GM18861 (cell line): ENCODE data around the gene PFKFB1.
"Not testable (repeated sequence)": the region's sequence is repeated elsewhere in the genome, so short reads cannot be mapped to it uniquely, and the experiment has no call there.

Source experiments
- ATAC-seq: cut with Tn5 transposase; IDR thresholded peaks from one replicate; pipeline ENCODE4 v1.9.1; 2021; ENCODE audit not compliant: unreplicated experiment

PFKFB1 gene

GRCh38 chrX:54994668-54995351, 822 bp upstream of the PFKFB1 start:
- ATAC-seq, result no peak

GRCh38 chrX:54992911-54993622, 921 bp downstream of the PFKFB1 start:
- no peak for ATAC-seq

DNA sequence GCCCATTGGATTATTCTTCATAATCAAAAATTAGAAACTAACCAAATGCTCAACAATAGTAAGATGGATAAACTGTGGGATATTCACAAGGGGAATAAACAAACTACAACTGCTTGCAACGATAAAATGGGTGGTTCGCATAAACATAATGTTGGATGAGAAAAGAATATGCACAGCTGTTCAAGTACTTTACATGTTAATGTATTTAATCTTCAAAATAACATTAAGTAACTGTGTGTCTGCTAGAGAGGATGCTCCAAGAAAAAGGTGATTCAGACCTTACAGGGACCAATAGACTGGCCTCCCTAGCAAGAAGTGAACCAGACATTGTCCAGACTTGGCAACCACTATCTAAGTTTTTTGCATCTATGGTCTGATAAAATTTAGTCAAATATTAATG, 2.3 kb downstream of the PFKFB1 start:
- no peak for ATAC-seq

DNA sequence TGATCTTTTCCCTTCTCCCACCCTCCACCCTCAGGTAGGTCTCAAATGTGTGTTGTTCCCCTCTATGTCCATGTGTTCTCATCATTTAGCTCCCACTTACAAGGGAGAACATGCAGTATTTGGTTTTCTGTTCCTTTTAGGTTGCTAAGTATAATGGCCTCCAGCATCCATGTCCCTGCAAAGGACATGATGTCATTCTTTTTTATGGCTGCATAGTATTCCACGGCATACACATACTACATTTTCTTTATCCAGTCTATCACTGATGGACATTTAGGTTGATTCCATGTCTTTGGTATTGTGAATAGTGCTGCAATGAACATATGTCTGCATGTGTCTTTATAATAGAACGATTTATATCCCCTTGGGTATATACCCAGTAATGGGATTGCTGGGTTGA, 10.7 kb downstream of the PFKFB1 start:
- ATAC-seq, result not testable (repeated sequence)

- ATAC-seq, result no peak
Observed at GRCh38 chrX:54980334-54980733, 13.7 kb downstream of the PFKFB1 start.

DNA sequence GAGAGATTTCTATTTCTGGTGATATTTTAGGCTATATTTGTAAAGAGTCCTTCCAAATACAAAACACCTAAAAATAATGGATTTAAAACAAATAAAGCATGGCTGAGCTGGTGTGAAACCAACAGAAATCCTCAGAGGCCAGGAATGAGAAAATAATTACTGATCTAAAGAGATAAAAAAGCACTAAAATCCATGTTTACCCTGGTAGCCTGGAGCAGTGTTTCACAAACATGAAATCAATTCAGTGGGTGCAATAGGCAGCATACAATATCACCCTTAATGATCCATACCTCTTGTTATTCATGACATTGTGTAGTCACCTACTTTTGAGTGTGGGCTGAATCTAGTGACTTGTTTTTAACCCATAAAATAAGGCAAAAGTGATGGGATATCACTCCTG, 14.6 kb downstream of the PFKFB1 start:
- ATAC-seq, result no peak

DNA sequence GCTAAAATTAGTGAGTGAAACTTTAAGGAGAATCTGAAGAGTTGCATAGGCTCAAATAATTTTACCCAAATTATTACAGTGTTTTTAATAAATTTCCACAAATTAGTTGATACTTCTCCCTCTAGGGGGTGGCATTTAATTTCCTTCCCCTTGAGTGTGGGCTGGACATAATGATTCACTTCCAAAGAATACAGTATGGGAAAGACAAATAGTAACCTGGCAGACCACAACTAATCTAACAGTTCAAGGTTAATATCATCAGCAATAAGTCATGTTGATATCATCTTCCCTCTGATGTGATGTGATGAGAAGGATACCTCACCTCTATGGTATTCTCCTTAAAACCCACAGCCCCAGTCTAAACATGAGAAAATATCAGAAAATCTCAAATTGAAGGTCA, 15.5 kb downstream of the PFKFB1 start:
- ATAC-seq, result no peak

DNA sequence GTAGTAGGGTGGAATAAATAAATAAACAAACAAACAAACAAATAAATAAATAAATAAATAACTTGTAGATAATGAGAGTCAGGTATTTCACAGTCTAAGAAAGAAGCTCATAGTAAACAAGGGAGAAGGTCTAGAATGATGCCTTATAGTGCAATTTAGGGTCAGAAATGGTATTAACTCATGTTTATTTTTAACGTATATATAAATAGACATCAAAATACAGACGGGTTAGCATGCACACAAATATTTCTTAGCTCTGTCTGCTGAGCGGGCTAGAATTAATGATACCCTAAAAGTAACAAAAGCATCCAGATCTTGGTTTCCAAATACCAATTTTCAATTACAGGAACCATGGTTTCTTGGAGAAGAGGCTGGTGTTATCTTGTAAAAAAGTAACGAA, 16.6 kb downstream of the PFKFB1 start:
- ATAC-seq, result no peak

DNA sequence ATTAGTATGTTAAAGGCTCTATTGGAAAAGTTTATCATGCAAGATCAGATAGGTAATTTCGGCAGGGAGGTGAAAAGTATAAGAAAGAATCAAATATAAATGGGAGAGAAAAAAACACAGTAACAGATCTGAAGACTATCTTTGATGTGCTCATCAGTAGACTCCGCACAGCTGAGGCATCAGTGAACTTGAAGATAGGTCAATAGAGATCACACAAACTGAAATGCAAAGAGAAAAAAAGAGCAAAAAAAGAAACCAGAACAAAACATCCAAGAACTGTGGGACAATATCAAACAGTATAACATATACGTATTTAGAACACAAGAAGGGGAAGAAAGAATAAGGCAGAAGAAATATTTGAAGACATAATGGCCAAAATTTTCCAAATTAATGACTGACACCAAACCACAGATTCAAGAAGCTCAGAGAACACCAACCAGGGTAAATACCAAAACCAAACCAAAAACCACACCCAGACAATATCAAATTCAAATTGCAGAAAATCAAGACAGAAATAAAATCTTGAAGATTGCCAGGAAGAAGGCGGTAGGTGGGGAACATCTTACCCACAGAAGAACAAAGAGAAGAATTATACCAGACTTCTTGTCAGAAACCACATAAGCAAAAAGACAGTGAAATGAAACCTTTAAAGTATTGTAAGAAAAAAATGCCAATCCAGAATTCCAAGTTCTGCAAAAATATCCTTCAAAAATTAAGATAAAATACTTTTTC, 29.1 kb downstream of the PFKFB1 start:
- no peak for ATAC-seq

- ATAC-seq, result no peak
Observed at GRCh38 chrX:54961750-54962149, 32.2 kb downstream of the PFKFB1 start.

DNA sequence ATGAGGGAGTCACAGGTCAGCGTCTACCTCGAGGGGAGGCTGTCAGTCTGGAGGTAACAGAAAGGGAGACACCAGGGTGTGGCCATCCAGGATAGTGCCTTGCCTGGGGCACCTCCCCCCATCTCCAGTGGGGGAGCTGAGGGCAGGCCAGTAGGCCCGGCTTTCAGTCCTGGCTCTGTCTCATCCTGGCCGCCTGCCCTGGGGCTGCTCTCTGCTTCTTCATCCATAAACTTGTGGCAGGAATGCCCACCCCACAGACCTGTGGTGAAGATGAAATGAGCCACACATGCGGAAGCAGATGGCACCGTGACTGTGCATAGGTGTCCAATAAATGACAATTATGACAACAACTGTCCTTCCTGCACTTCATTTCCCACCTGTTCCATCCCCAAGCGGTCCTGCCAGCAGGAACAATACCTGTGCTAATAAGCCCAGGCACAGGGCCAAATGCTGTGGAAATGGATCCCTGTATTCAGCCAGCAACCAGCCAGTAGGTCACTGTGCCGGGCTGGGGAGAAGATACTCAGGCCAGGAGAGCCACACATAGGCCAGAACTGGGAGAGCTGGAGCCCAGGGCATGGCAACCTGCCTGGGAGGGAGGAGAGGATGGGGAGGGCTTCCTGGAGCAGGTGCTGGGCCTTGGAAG, 43.1 kb downstream of the PFKFB1 start:
- ATAC-seq, result no peak

DNA sequence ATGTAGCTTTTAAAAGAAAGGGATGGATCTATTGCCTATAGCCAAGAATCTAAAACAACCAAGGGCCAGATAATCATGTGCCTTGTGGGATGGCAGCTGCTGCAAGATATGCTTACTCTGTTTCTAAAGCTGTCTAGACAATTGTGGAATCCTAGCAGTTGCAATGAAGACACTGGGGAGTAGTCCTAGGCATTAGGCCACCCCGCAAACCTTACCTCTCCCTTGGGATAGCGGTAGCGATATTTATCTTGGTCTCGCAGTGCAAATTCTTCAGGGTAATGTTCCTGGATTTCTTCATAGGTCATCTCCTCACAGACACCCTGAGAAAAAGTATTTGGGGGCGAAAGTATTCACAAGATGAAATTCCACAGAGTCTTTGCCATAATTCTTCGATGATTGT, 48.8 kb downstream of the PFKFB1 start:
- ATAC-seq, result no peak

DNA sequence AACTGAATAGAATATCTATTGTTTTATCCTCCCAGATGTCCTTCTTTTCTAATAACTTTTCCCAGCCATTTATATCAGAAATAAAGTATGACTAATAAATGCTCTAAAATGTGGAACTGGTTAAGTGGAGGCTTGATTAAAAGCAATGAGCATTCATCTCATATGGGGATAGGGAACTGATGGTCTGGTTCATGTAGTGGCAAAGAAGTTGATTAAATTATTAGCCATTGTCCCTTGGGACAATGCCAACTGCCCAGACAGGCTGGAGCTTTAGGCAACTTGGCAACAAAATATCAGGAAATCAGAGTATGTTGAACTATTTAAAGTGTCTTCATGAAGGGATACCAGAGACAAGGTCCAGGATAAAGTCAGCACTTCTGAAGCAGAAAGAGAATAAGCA, 49.2 kb downstream of the PFKFB1 start:
- ATAC-seq, result no peak

DNA sequence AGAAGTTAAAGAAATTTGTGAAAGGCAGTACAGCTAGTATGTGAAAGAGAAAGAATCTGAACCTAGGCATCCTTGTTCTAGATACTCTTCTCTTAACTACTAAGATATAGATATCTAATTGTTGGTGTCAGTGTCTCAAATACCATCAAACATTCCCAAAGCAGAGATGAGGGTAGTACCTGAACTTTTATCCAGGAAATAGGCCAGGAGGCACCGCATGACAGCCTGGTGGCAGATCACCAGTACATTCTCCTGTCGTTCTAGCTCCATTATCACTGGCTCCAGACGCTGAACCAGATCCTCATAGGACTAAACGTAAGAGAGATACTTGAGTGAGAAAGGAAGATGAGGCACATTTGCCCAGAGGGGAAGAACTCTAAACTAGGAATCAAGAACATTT, 56.6 kb downstream of the PFKFB1 start:
- ATAC-seq, result no peak

DNA sequence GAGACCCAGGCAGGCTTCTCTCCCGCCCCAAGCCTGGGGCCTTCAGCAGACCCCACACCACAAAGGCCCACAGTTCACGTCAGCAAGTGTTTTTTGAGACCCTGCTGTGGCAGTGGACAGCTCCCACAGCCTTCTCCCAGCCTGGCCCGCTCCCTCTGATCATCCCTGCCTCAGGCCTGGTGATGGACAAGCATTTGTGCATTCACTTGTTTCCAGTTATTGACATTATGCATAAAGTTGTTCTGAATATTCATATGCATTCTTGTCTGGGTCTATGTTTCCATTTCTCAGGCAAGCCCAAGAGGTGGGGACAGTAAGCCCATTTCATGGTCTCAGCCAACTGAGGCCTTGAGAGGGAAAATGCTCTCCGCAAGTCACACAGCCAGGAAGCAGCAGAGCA, 58.7 kb downstream of the PFKFB1 start:
- ATAC-seq, result no peak

DNA sequence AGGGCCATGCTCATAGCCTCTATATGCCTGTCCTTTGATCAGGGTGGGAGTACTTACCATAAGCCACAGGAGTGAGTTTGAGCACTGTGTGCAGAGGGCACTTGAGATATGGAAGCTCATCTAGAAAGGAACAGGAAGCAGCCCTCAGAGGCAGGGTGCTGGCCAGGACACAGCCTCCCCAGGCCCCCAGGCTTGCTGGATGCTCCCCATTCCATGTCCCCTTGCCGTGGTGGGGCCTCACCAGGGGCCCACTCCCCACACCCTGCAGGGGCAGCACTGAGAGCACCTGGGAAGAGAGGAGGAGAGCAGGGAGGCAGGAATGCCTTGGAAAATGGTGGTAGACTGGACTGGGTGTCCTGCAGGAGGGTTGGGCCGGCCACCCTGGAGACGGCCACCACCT, 59.1 kb downstream of the PFKFB1 start:
- no peak for ATAC-seq

DNA sequence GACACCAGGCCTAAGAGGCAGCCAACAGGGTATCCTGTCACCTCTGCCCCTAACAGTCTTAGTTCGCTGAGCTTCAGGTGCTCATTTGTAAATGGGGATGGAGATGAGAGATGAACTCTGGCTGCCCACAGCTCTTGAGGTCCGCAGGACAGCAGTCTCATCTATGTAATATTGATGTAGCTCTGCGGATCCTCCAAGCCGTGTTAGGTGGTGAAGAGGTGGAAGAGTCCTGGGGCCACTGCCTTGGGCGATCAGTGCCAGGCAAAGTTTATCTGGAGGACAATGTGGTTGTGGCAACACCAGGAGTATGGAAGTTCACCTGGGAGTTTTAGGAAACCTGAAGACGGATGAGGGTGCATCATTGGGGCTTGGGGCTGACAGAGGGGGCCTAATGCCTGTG, 59.9 kb downstream of the PFKFB1 start:
- ATAC-seq, result no peak

GRCh38 chrX:54933150-54933826, 60.7 kb downstream of the PFKFB1 start:
- no peak for ATAC-seq

GRCh38 chrX:54931107-54931506, 62.9 kb downstream of the PFKFB1 start:
- ATAC-seq, result no peak

- ATAC-seq, result no peak
Observed at GRCh38 chrX:54930291-54931049, 63.5 kb downstream of the PFKFB1 start.
